Epithelial cell of esophagus (primary cell): ENCODE measurements around the gene ARHGAP28.

ENCODE experiments used
- DNase-seq: peaks from one replicate; pipeline ENCODE4 v3.0.0; 2010; ENCODE audit warnings: low read depth
- H3K4me3 ChIP-seq: 2 replicates; pipeline ENCODE4 v1.5.1; 2011; ENCODE audit warnings: mild to moderate bottlenecking, low read length, control low read depth
- CTCF ChIP-seq: IDR thresholded peaks from 2 replicates; pipeline ENCODE4 v1.5.1; 2011; ENCODE audit warnings: low read depth, mild to moderate bottlenecking, low read length, control low read depth, inconsistent platforms; ENCODE audit not compliant: insufficient read depth; ENCODE audit errors: missing control alignments

The ARHGAP28 gene

GRCh38 chr18:6751222-6751621 is 21.7 kb downstream of the ARHGAP28 start:
- no peak for TF ChIP-seq CTCF
- no peak for DNase-seq
- H3K4me3 ChIP-seq, result no peak overlapping the region

GRCh38 chr18:6752202-6752860 is 22.8 kb downstream of the ARHGAP28 start:
- H3K4me3 ChIP-seq, result no peak overlapping the region
- no peak for TF ChIP-seq CTCF
- no peak for DNase-seq

GRCh38 chr18:6755107-6755506 is 25.6 kb downstream of the ARHGAP28 start:
- TF ChIP-seq CTCF, result no peak
- no peak for DNase-seq
- H3K4me3 ChIP-seq, result no peak overlapping the region

- no peak for TF ChIP-seq CTCF
- no peak for DNase-seq
- H3K4me3 ChIP-seq, result no peak overlapping the region
Measured at GRCh38 chr18:6757931-6758330, 28.4 kb downstream of the ARHGAP28 start.

- TF ChIP-seq CTCF, result no peak
- H3K4me3 ChIP-seq, result no peak overlapping the region
- no peak for DNase-seq
Measured at GRCh38 chr18:6759579-6759978, 30.1 kb downstream of the ARHGAP28 start.

- no peak overlapping the region for H3K4me3 ChIP-seq
- no peak for DNase-seq
- no peak for TF ChIP-seq CTCF
Measured at GRCh38 chr18:6763524-6763923, 34.0 kb downstream of the ARHGAP28 start.

GRCh38 chr18:6764382-6764781 is 34.9 kb downstream of the ARHGAP28 start:
- no peak for TF ChIP-seq CTCF
- no peak for DNase-seq
- H3K4me3 ChIP-seq, result no peak overlapping the region
